Esophagus squamous epithelium (tissue), 5 donors: ENCODE data around the gene ANKRD11. TPM values are rescaled to one million over a fixed set of nuclear protein-coding genes. Genes with fewer than 3 reads are reported as not detected.
"Not testable (repeated sequence)": the region's sequence is repeated elsewhere in the genome, so short reads cannot be mapped to it uniquely, and the experiment has no call there.

Experiments used
- DNase-seq: peaks from one replicate; lab custom pipeline; 2025; lab: John Stamatoyannopoulos, UW
- H3K27ac ChIP-seq, 4 donors: fragments of 200-600 bp; sonication (generic); one replicate each; pipeline ENCODE4 v1.5.1; 2016 to 2019; ENCODE audit warnings: mild to moderate bottlenecking in 1 of 4
- H3K27me3 ChIP-seq, 4 donors: fragments of 200-600 bp; sonication (generic); 1 replicate in 3 of 4; 2 replicates in 1 of 4; pipeline versions ENCODE4 v1.5.1 to v1.6.0; 2017 to 2021; ENCODE audit warnings: antibody characterized with exemption in 1 of 4
- H3K36me3 ChIP-seq, 3 donors: fragments of 200-600 bp; sonication (generic); one replicate each; pipeline ENCODE4 v1.5.1; 2016 to 2019
- H3K4me1 ChIP-seq, 3 donors: fragments of 200-600 bp; sonication (generic); one replicate each; pipeline ENCODE4 v1.5.1; 2017 to 2019
- H3K4me3 ChIP-seq, 4 donors: fragments of 200-600 bp; sonication (generic); 1 replicate in 3 of 4; 2 replicates in 1 of 4; pipeline ENCODE4 v1.5.1; 2016 to 2019; ENCODE audit warnings: mild to moderate bottlenecking in 2 of 4, moderate library complexity in 1 of 4
- H3K9me3 ChIP-seq, 3 donors: fragments of 200-600 bp; sonication (generic); one replicate each; pipeline ENCODE4 v1.5.1; 2016 to 2019
- CTCF ChIP-seq, 6 experiments: fragments of 450-650 bp in 4 of 6; fragments of 200-600 bp in 2 of 6; sonication (generic) in 2 of 6; IDR thresholded peaks; one replicate each; pipeline ENCODE4 v1.5.1; 2016 to 2019; ENCODE audit warnings: antibody characterized with exemption in 6 of 6, mild to moderate bottlenecking in 4 of 6, moderate library complexity in 4 of 6
- POLR2A ChIP-seq, 4 donors: fragments of 450-650 bp; IDR thresholded peaks; one replicate each; pipeline ENCODE4 v1.6.1; 2017; ENCODE audit warnings: antibody characterized with exemption in 4 of 4, mild to moderate bottlenecking in 4 of 4, moderate library complexity in 3 of 4
- WGBS, 2 donors: methylation state at CpG; one replicate each; pipeline ENCODE4 v1.1.5; 2018; 5-methylcytosine and 5-hydroxymethylcytosine counted together
- intact Hi-C: fragments of 100-400 bp; cut with DNase I; formaldehyde crosslinking; loops from one replicate; pipeline ENCODE4 v1.15.0; 2022
- total RNA-seq, 4 donors: library from RNA; depleted of rRNA; stranded (reverse); fragments of >200 nt; gene quantifications; one replicate each; pipeline ENCODE4 v1.1.0, GENCODE V29; 2016
- donor health status: DM: yes; HTN: yes; CAD: no.

Gene ANKRD11
- total RNA-seq, 4 donors from 2014 or later, result 51.0 to 72.7 (median 66.9) TPM

- H3K4me3 ChIP-seq, result no peak overlapping the region
- H3K27me3 ChIP-seq, result no peaks in the 10 kb centered on the region
- no peak for DNase-seq
- H3K36me3 ChIP-seq, result peaks cover 22 to 59% (median 31%) of the 10 kb centered on the region in 3 donors
- intact Hi-C loops, result no loop called here
- TF ChIP-seq POLR2A (IDR thresholded peaks at IDR 0.05), result no peak
- no peak for TF ChIP-seq CTCF (IDR thresholded peaks at IDR 0.05)
- H3K9me3 ChIP-seq, result no peaks in the 10 kb centered on the region
- H3K27ac ChIP-seq, result no peak overlapping the region
- WGBS, 2 donors, result 74 to 78% methylated on average over 5 to 10 of the region's 21 CpGs
- no peaks in the 10 kb centered on the region for H3K4me1 ChIP-seq
Observed at GRCh38 chr16:89265647-89266046, 224.7 kb downstream of the ANKRD11 start.

DNA sequence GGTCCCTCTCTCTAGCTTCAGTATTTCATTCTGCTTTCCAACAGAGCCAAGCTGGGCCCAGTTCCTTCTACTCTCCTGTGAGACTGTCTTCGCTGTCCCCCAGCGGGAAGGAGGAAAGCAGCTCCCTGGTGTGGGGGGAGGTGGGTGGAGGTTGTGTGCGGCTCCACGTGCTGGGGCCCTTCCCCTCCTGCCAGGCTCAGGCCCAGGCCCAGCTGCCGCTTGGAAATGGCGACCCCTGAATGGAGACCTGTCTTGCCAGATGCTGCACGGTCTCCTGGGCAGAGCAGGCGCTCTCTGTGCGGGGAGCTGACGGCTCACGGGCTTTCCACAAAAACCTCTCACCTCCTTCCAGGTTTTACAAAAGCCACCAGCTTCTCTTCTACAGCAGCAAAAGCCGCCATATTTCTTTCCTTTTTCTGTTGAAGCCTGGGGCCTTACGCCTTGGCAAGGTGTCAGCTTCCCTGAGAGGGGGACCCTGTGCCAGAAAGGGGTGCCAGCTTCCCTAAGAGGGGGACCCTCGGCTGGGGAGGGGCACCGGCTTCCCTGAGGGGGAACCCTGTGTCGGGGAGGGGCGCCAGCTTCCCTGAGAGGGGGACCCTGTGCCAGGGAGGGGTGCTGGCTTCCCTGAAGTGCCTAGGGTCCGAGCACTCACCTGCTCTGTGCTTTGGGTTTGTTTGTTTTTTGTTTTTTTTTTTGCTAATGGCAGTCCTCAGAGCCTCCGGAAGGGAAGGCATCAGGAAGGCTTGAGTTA is 225.4 kb downstream of the ANKRD11 start:
- H3K36me3 ChIP-seq, result peaks cover 16 to 53% (median 24%) of the 10 kb centered on the region in 3 donors
- DNase-seq, result no peak
- no peaks in the 10 kb centered on the region for H3K27me3 ChIP-seq
- H3K4me1 ChIP-seq, result no peaks in the 10 kb centered on the region
- TF ChIP-seq CTCF (IDR thresholded peaks at IDR 0.05) (no peak), POLR2A (IDR thresholded peaks at IDR 0.05) (no peak)
- WGBS, 2 donors, result 94 to 95% methylated on average over 6 to 13 of the region's 19 CpGs
- H3K27ac ChIP-seq, result no peak overlapping the region
- no peak overlapping the region for H3K4me3 ChIP-seq
- intact Hi-C loops, result no loop called here
- no peaks in the 10 kb centered on the region for H3K9me3 ChIP-seq

DNA sequence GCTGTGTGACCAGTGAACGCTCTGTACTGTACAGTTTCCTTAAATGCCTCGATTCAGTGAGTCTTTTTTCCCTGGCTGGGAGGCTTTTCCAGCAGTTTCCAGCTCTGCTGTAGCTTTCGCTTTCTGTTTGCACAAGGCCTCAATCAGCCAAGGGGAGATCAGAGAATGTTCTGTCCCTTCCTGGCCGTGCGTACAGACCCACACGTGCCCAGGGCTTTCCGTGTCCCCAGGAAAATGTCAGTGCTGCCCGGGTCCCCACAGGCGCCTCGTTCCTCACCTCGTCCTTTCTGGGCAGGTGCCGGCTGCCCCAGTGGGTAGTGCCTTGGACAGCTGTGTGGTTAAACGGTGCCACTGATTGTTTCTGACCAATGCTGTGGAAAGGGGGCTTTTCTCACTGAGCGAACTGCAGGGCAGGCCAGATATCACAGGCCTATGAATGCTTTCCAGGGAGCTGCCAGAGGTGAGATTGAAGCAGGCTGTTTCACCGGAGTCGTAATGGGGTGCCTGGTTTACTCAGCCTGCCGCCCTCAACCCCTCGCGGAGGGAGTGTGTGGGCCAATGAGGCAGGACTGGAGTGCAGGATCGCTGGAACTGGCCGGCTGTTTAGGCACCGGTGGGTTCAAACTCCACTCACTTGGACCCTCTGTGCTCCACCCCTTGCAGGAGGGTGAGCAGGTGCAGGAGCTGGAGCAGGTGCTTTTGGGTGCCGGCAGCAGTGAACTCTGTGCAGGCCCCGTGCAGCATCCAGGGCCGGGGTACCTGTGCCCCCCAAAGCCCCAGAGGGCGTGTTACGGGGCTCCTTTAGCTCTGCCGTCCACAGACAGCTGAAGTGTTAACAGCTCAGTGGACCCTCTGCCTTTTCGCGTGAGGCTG is 228.4 kb downstream of the ANKRD11 start:
- H3K9me3 ChIP-seq, result no peaks in the 10 kb centered on the region
- 20 to 79% methylated on average over 3 to 11 of the region's 30 CpGs for WGBS, 2 donors
- peaks cover 6 to 11% (median 8%) of the 10 kb centered on the region in 3 donors for H3K4me1 ChIP-seq
- H3K27ac ChIP-seq, result no peak overlapping the region
- no peak for DNase-seq
- peaks cover 0 to 14% (median 0%) of the 10 kb centered on the region in 4 donors for H3K27me3 ChIP-seq
- TF ChIP-seq CTCF (IDR thresholded peaks at IDR 0.05) (no peak), POLR2A (IDR thresholded peaks at IDR 0.05) (no peak)
- intact Hi-C loops, result no loop called here
- H3K4me3 ChIP-seq, result no peak overlapping the region
- peaks cover 5 to 27% (median 10%) of the 10 kb centered on the region in 3 donors for H3K36me3 ChIP-seq

- intact Hi-C loops, result not testable (repeated sequence)
Observed at GRCh38 chr16:89259901-89260300, 230.5 kb downstream of the ANKRD11 start.

DNA sequence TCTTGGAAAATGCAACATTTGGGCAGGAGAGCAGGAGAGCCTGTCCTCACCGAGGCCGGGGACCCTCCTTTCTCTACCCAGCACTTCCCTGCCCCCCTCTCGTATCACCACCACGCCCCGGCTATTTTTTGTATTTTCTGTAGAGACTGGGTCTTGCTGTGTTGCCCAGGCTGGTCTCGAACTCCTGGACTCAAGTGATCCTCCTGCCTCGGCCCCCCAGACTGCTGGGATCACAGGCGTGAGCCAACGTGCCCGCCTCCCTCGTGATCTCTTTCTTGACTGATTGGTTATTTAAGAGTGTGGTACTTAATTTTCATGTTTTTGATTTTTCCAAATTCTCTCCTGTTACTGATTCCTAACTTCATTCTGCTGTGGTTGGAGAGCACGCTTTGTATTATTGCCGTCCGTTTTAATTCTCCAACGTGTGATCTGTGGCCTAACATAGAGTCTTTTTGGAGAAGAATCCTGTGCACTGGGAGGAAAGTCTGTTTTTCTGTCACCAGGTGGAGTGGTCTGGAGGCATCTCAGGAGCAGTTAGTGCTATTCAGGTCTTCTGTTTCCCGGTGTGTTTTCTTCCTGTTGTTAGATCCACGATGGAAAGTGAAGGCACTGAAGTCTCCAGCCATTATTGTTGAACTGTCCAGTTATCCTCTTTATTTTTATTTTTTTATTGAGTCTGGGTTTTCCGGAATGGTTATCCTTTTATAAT is 232.4 kb downstream of the ANKRD11 start:
- peak overlapping the region in 3 of 4 donors; percentile 36 to 70 (median 46) for H3K4me3 ChIP-seq
- no peaks in the 10 kb centered on the region for H3K36me3 ChIP-seq
- DNase-seq, result no peak
- WGBS, 2 donors, result 63 to 71% methylated on average over 16 to 18 of the region's 18 CpGs
- intact Hi-C loops, result no loop called here
- H3K9me3 ChIP-seq, result no peaks in the 10 kb centered on the region
- H3K27ac ChIP-seq, result no peak overlapping the region
- peaks cover 0 to 25% (median 0%) of the 10 kb centered on the region in 4 donors for H3K27me3 ChIP-seq
- peaks cover 12 to 18% (median 12%) of the 10 kb centered on the region in 3 donors for H3K4me1 ChIP-seq
- no peak for TF ChIP-seq POLR2A (IDR thresholded peaks at IDR 0.05)
- TF ChIP-seq CTCF (IDR thresholded peaks at IDR 0.05), result no peak

More at GRCh38 chr16:89259901-89260300, 230.5 kb downstream of the ANKRD11 start:
- not testable (repeated sequence) for DNase-seq, H3K4me3 ChIP-seq, H3K9me3 ChIP-seq, H3K36me3 ChIP-seq, H3K27ac ChIP-seq
- 90 to 94% methylated on average over 2 to 10 of the region's 13 CpGs for WGBS, 2 donors
- H3K27me3 ChIP-seq, result peaks cover 0 to 25% (median 0%) of the 10 kb centered on the region in 4 donors
- peaks cover 12 to 18% (median 12%) of the 10 kb centered on the region in 3 donors for H3K4me1 ChIP-seq
